Liver (tissue), 3 donors: ENCODE measurements around the gene HOATZ.

Experiments used
- FOXA1 ChIP-seq: IDR thresholded peaks from 2 replicates; pipeline ENCODE4 v1.6.1; 2016; ENCODE audit warnings: antibody characterized with exemption
- FOXA2 ChIP-seq: IDR thresholded peaks from 2 replicates; pipeline ENCODE4 v1.6.1; 2016; ENCODE audit warnings: antibody characterized with exemption
- GABPA ChIP-seq, 2 donors: IDR thresholded peaks in 1 of 2; conservative IDR thresholded peaks in 1 of 2; 2 replicates each; pipeline ENCODE4 v1.6.1; 2016; ENCODE audit warnings: antibody characterized with exemption in 2 of 2, mild to moderate bottlenecking in 1 of 2, moderate library complexity in 1 of 2
- JUND ChIP-seq, 2 donors: IDR thresholded peaks; 2 replicates each; pipeline ENCODE4 v1.6.1; 2016; ENCODE audit warnings: antibody characterized with exemption in 2 of 2
- RAD21 ChIP-seq, 2 donors: IDR thresholded peaks; 2 replicates each; pipeline ENCODE4 v1.6.1; 2016; ENCODE audit warnings: antibody characterized with exemption in 2 of 2, mild to moderate bottlenecking in 2 of 2
- RXRA ChIP-seq, 2 donors: IDR thresholded peaks; 2 replicates each; pipeline ENCODE4 v1.6.1; 2017 to 2018; ENCODE audit warnings: antibody characterized with exemption in 2 of 2, mild to moderate bottlenecking in 1 of 2
- TAF1 ChIP-seq: conservative IDR thresholded peaks from 2 replicates; pipeline ENCODE4 v1.6.1; 2016; ENCODE audit warnings: antibody characterized with exemption, mild to moderate bottlenecking
- YY1 ChIP-seq: IDR thresholded peaks from 2 replicates; pipeline ENCODE4 v1.6.1; 2016; ENCODE audit warnings: antibody characterized with exemption, mild to moderate bottlenecking
- TF ChIP-seq, protein P1 (sequence below): fragments of 150-350 bp; IDR thresholded peaks from 2 replicates; pipeline ENCODE4 v1.5.1; 2017; ENCODE audit warnings: improper control_type of control experiment, low read depth, low read length; ENCODE audit not compliant: missing input control
- TF ChIP-seq, protein P2 (sequence below): IDR thresholded peaks from 2 replicates; pipeline ENCODE4 v1.6.1; 2016; ENCODE audit warnings: antibody characterized with exemption
- TF ChIP-seq, protein P3 (sequence below): IDR thresholded peaks from 2 replicates; pipeline ENCODE4 v1.6.1; 2016; ENCODE audit warnings: antibody characterized with exemption, mild to moderate bottlenecking
- TF ChIP-seq, protein P4 (sequence below): IDR thresholded peaks from 2 replicates; pipeline ENCODE4 v1.6.1; 2016; ENCODE audit warnings: antibody characterized with exemption
- donor health status: healthy.
- donor health status: healthy.

DNA sequence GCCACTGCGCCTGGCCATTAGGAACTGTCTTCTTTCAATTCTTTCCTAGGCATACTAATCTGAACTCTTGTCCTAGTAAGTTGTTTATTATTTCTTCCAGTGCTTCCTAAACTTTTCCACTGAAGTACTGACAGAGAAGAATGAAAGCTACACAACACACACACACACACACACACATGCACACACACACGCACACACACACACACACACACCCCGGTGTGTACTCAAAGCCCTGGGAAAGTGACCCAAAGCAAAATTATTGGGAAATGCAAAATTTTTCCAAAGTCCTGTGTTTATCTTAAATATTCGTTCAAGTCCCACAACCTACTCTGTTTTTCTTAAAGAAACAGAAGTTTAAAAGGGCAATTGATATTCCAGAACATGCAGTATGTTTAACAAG, 68.3 kb downstream of the HOATZ start:
- TF ChIP-seq, protein P1, sequence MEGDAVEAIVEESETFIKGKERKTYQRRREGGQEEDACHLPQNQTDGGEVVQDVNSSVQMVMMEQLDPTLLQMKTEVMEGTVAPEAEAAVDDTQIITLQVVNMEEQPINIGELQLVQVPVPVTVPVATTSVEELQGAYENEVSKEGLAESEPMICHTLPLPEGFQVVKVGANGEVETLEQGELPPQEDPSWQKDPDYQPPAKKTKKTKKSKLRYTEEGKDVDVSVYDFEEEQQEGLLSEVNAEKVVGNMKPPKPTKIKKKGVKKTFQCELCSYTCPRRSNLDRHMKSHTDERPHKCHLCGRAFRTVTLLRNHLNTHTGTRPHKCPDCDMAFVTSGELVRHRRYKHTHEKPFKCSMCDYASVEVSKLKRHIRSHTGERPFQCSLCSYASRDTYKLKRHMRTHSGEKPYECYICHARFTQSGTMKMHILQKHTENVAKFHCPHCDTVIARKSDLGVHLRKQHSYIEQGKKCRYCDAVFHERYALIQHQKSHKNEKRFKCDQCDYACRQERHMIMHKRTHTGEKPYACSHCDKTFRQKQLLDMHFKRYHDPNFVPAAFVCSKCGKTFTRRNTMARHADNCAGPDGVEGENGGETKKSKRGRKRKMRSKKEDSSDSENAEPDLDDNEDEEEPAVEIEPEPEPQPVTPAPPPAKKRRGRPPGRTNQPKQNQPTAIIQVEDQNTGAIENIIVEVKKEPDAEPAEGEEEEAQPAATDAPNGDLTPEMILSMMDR, result no peak
- TF ChIP-seq FOXA2, result no peak
- TF ChIP-seq, protein P2, sequence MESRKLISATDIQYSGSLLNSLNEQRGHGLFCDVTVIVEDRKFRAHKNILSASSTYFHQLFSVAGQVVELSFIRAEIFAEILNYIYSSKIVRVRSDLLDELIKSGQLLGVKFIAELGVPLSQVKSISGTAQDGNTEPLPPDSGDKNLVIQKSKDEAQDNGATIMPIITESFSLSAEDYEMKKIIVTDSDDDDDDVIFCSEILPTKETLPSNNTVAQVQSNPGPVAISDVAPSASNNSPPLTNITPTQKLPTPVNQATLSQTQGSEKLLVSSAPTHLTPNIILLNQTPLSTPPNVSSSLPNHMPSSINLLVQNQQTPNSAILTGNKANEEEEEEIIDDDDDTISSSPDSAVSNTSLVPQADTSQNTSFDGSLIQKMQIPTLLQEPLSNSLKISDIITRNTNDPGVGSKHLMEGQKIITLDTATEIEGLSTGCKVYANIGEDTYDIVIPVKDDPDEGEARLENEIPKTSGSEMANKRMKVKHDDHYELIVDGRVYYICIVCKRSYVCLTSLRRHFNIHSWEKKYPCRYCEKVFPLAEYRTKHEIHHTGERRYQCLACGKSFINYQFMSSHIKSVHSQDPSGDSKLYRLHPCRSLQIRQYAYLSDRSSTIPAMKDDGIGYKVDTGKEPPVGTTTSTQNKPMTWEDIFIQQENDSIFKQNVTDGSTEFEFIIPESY, result no peak
- TF ChIP-seq, protein P3, sequence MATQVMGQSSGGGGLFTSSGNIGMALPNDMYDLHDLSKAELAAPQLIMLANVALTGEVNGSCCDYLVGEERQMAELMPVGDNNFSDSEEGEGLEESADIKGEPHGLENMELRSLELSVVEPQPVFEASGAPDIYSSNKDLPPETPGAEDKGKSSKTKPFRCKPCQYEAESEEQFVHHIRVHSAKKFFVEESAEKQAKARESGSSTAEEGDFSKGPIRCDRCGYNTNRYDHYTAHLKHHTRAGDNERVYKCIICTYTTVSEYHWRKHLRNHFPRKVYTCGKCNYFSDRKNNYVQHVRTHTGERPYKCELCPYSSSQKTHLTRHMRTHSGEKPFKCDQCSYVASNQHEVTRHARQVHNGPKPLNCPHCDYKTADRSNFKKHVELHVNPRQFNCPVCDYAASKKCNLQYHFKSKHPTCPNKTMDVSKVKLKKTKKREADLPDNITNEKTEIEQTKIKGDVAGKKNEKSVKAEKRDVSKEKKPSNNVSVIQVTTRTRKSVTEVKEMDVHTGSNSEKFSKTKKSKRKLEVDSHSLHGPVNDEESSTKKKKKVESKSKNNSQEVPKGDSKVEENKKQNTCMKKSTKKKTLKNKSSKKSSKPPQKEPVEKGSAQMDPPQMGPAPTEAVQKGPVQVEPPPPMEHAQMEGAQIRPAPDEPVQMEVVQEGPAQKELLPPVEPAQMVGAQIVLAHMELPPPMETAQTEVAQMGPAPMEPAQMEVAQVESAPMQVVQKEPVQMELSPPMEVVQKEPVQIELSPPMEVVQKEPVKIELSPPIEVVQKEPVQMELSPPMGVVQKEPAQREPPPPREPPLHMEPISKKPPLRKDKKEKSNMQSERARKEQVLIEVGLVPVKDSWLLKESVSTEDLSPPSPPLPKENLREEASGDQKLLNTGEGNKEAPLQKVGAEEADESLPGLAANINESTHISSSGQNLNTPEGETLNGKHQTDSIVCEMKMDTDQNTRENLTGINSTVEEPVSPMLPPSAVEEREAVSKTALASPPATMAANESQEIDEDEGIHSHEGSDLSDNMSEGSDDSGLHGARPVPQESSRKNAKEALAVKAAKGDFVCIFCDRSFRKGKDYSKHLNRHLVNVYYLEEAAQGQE, result no peak
- TF ChIP-seq RAD21 (IDR thresholded peaks at IDR 0.05), result no peak
- peak in 1 of 2 donors; percentile 13 for TF ChIP-seq RXRA (IDR thresholded peaks at IDR 0.05)
- no peak for TF ChIP-seq YY1
- TF ChIP-seq GABPA (IDR thresholded peaks at IDR 0.05 in 1 of 2, conservative IDR thresholded peaks at IDR 0.05 in 1 of 2), result no peak
- no peak for TF ChIP-seq TAF1
- no peak for TF ChIP-seq JUND (IDR thresholded peaks at IDR 0.05)
- TF ChIP-seq, protein P4, sequence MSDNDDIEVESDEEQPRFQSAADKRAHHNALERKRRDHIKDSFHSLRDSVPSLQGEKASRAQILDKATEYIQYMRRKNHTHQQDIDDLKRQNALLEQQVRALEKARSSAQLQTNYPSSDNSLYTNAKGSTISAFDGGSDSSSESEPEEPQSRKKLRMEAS, result no peak
- no peak for TF ChIP-seq FOXA1
